Glutamatergic neuron (in vitro differentiated cells): ENCODE results near the gene IL10RB. TPM values are rescaled to one million over a fixed set of nuclear protein-coding genes. Genes with fewer than 3 reads are reported as not detected.

Experiments used
- DNase-seq: peaks from one replicate; pipeline ENCODE4 v3.0.0; 2022
- H3K27ac Mint-ChIP-seq: one replicate; pipeline ENCODE4 v1.8.0; 2020; ENCODE audit warnings: mild to moderate bottlenecking, mixed read lengths, inconsistent platforms; ENCODE audit not compliant: unreplicated experiment
- H3K27me3 Mint-ChIP-seq: one replicate; pipeline ENCODE4 v1.8.0; 2020; ENCODE audit warnings: mild to moderate bottlenecking, moderate library complexity, mixed read lengths, inconsistent platforms; ENCODE audit not compliant: unreplicated experiment
- H3K36me3 Mint-ChIP-seq: one replicate; pipeline ENCODE4 v1.8.0; 2020; ENCODE audit warnings: mild to moderate bottlenecking, mixed read lengths, inconsistent platforms; ENCODE audit not compliant: unreplicated experiment
- H3K4me1 Mint-ChIP-seq: one replicate; pipeline ENCODE4 v1.8.0; 2020; ENCODE audit warnings: mild to moderate bottlenecking, low read depth, mixed read lengths, inconsistent platforms; ENCODE audit not compliant: unreplicated experiment
- H3K4me3 Mint-ChIP-seq: one replicate; pipeline ENCODE4 v1.8.0; 2020; ENCODE audit warnings: mild to moderate bottlenecking, mixed read lengths, inconsistent platforms; ENCODE audit not compliant: unreplicated experiment
- H3K9me3 Mint-ChIP-seq: one replicate; pipeline ENCODE4 v1.8.0; 2020; ENCODE audit warnings: mild to moderate bottlenecking, moderate library complexity, mixed read lengths, inconsistent platforms; ENCODE audit not compliant: unreplicated experiment
- CTCF ChIP-seq: fragments of 200-600 bp; sonication (generic); IDR thresholded peaks from one replicate; pipeline ENCODE4 v1.5.0; 2021; ENCODE audit not compliant: partially characterized antibody, unreplicated experiment
- total RNA-seq: library from RNA; stranded (reverse); fragmentation: NEBNext Ultra II Directional; extraction: Animal tissue kit (Norgen Biotek cat#: 25700); gene quantifications from one replicate; pipeline ENCODE4 v1.2.1, GENCODE V29; 2021; ENCODE audit not compliant: unreplicated experiment

IL10RB gene
- total RNA-seq, 1 donor from 2014 or later = 4.7 TPM

DNA sequence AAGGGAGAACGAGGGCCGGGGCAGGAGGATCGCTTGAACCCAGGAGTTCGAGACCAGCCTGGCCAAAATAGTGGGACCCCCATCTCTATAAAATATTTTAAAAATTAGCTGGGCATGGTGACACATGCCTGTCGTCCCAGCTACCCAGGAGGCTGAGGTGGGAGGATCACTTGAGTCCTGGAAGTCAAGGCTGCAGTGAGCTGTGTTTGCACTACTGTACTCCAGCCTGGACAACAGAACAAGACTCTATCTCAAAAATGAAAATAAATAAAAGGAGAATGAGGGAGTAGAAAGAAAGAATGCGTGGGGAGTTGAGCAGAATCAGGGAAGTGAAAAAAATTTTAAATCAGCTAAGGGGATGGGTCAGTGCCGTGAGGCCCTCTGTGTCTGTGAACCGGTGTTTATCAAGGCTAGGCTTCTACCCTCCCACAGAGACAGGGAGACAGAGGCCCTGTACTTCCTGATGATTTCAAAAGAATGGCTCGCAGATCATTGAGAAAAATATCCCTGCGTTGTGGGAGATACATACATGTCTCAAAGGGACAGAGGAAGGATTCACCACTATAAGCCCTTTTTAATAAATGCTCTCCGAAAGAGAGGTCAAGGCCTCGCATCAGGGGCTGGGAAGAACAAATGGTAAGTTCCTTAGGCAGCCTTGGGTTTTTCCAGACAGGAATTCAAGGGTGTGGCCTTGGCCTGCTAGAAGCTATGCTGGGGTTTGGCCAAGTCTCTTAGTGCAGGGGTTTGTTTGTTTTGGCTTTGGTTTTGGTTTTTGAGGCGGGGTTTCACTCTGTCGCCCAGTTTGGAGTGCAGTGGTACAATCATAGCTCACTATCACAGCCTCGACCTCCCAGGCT lies 20.7 kb downstream of the IL10RB start:
- no peaks in the 10 kb centered on the region for H3K36me3 Mint-ChIP-seq
- H3K27ac Mint-ChIP-seq = no peak overlapping the region
- no peak for DNase-seq
- H3K4me3 Mint-ChIP-seq = no peak overlapping the region
- no peaks in the 10 kb centered on the region for H3K4me1 Mint-ChIP-seq
- no peaks in the 10 kb centered on the region for H3K9me3 Mint-ChIP-seq
- no peak for TF ChIP-seq CTCF
- H3K27me3 Mint-ChIP-seq = peaks cover 2% of the 10 kb centered on the region

DNA sequence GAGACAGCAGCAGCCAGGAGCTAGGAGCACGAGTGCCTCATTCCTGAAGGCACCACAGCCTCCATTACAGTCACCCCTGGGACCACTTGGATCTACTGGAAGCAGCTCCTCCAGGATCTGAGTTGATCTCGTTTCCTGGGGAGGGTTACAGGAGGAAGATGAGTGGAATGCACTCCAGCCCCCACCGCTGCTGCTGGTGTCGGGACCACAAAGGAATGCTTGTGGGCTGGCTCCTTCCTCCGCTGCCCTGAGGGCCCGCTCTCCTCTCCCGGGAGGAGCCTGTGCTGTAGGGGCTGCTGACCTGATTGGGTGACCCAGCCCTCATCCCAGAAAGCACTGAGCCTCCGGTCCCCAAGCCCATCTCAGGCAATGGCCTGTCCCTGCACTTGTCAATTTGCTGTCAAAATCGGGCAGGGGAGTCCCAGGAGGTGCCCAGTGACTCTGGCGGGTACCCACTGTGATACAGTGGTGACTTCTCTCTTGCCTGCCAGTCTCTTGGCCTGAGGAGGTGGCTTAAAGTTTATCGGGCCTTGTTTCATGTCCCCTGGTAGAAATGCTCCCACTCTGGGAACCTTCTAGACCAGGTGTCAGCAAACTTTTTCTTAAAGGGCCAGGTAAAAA lies 23.1 kb downstream of the IL10RB start:
- no peak for TF ChIP-seq CTCF
- Mint-ChIP-seq H3K9me3 (no peaks in the 10 kb centered on the region), H3K27me3 (peaks cover 7% of the 10 kb centered on the region), H3K4me1 (no peaks in the 10 kb centered on the region), H3K4me3 (no peak overlapping the region), H3K36me3 (no peaks in the 10 kb centered on the region), H3K27ac (no peak overlapping the region)
- DNase-seq = no peak

- peaks cover 7% of the 10 kb centered on the region for H3K27me3 Mint-ChIP-seq
- no peak for DNase-seq
Measured at GRCh38 chr21:33290441-33290840, 24.3 kb downstream of the IL10RB start.

DNA sequence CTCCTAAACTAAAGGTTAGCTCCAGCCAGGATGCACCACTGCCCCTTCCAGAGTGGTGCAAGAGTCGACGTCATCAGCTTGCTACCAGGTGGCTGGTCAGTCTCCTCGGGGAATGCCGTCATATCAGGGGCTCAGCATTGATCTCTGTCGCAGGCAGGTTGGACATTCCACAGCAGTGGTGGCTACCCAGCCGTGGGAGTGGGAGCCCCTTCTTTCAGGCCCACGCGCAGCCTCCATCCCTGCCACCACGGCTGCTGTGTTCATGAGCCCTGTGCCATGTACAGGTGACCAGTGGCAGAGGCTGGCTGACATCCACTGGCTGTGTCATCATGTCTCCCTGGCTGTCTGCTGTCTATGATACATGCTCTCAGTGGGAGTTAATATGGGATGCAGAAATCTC lies 25.5 kb downstream of the IL10RB start:
- Mint-ChIP-seq H3K4me1 (no peaks in the 10 kb centered on the region), H3K36me3 (no peaks in the 10 kb centered on the region), H3K27me3 (peaks cover 7% of the 10 kb centered on the region), H3K4me3 (no peak overlapping the region), H3K27ac (no peak overlapping the region), H3K9me3 (no peaks in the 10 kb centered on the region)
- TF ChIP-seq CTCF = no peak
- no peak for DNase-seq

More at GRCh38 chr21:33290441-33290840, 24.3 kb downstream of the IL10RB start:
- Mint-ChIP-seq H3K27ac (no peak overlapping the region), H3K9me3 (no peaks in the 10 kb centered on the region), H3K4me1 (no peaks in the 10 kb centered on the region), H3K4me3 (no peak overlapping the region), H3K36me3 (no peaks in the 10 kb centered on the region)
- no peak for TF ChIP-seq CTCF

GRCh38 chr21:33292724-33293123 lies 26.6 kb downstream of the IL10RB start:
- peaks cover 2% of the 10 kb centered on the region for H3K9me3 Mint-ChIP-seq
- no peak for DNase-seq
- no peaks in the 10 kb centered on the region for H3K36me3 Mint-ChIP-seq
- no peak overlapping the region for H3K27ac Mint-ChIP-seq
- H3K4me3 Mint-ChIP-seq = no peak overlapping the region
- peaks cover 7% of the 10 kb centered on the region for H3K27me3 Mint-ChIP-seq
- no peaks in the 10 kb centered on the region for H3K4me1 Mint-ChIP-seq
- no peak for TF ChIP-seq CTCF
